ENCODE measurements around the gene SORCS2. TPM values are rescaled to one million over a fixed set of nuclear protein-coding genes. Genes with fewer than 3 reads are reported as not detected.

SORCS2 gene
- total RNA-seq, 5 donors from 2014 or later (not counting 1 experiment from before 2014, with no cell fraction given) = 0.22 TPM; not detected in 4

DNA sequence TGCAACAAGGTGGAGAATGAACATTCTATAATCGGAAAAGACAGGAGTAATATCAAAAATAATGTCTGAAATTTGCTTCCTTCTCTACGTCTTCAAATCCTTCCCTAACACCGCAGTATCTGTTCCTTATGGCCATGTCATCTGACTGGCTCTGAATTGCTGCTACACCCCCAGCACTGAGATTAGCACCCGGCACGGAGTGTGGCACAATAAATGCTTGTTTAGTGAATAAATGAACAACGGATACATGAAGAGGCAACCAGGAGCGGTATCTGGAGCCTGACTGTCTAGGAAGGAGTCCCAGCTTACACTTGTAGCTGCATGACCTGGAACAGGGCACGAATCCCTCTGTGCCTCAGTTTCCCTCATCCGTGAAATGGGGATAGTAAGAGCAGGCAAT, 583.1 kb downstream of the SORCS2 start:
- Histone ChIP-seq H3K4me1 (ENCODE audit: control insufficient read depth in 1 of 2, extremely low read depth in 1 of 2, insufficient read depth in 2 of 2, low read length in 2 of 2) (peaks cover 7 to 14% of the 10 kb centered on the region in 2 experiments), H3K27me3 (replicated peaks in 1 of 2; ENCODE audit: control insufficient read depth in 2 of 2, extremely low read depth in 1 of 2, insufficient read depth in 2 of 2, low read length in 1 of 2) (no peaks in the 10 kb centered on the region), H3K27ac (ENCODE audit: low read length) (no peak overlapping the region), H3K36me3 (ENCODE audit: control insufficient read depth in 2 of 2, extremely low read depth in 1 of 2, insufficient read depth in 1 of 2, low read length in 1 of 2) (peaks cover 3 to 29% of the 10 kb centered on the region in 2 donors), H3K4me3 (ENCODE audit: control insufficient read depth in 1 of 2, extremely low read depth in 1 of 2, low read length in 1 of 2) (no peak overlapping the region), H3K9me3 (no peaks in the 10 kb centered on the region)
- POLR2A ChIA-PET = no interaction called here
- Mint-ChIP-seq H3K4me3 (no peak overlapping the region), H3K27ac (no peak overlapping the region), H3K36me3 (peaks cover 64% of the 10 kb centered on the region), H3K27me3 (no peaks in the 10 kb centered on the region), H3K4me1 (peaks cover 16 to 46% (median 32%) of the 10 kb centered on the region in 3 donors), H3K9me3 (no peaks in the 10 kb centered on the region)
- 100% methylated on average over 1 of the region's 9 CpGs for WGBS (ENCODE audit: insufficient coverage)
- DNase-seq (no peak), ATAC-seq (replicated peaks in 1 of 4) (no peak)
- CTCF ChIA-PET = interaction anchor here in 1 of 2 donors (0.5 kb wide), 1 partner anchor 795 kb away, joined by 6 read pairs; no protein-coding TSS in a partner anchor

- peaks cover 54% of the 10 kb centered on the region for H3K36me3 Mint-ChIP-seq
These were observed 584.8 kb downstream of the SORCS2 start for GRCh38 chr4:7777017-7777710.

GRCh38 chr4:7777871-7778509, 585.7 kb downstream of the SORCS2 start:
- Histone ChIP-seq H3K9me3 (no peaks in the 10 kb centered on the region), H3K36me3 (ENCODE audit: control insufficient read depth in 2 of 2, extremely low read depth in 1 of 2, insufficient read depth in 1 of 2, low read length in 1 of 2) (peaks cover 3 to 27% of the 10 kb centered on the region in 2 donors), H3K27me3 (replicated peaks in 1 of 2; ENCODE audit: control insufficient read depth in 2 of 2, extremely low read depth in 1 of 2, insufficient read depth in 2 of 2, low read length in 1 of 2) (no peaks in the 10 kb centered on the region), H3K4me3 (ENCODE audit: control insufficient read depth in 1 of 2, extremely low read depth in 1 of 2, low read length in 1 of 2) (no peak overlapping the region), H3K27ac (ENCODE audit: low read length) (no peak overlapping the region), H3K4me1 (ENCODE audit: control insufficient read depth in 1 of 2, extremely low read depth in 1 of 2, insufficient read depth in 2 of 2, low read length in 2 of 2) (peaks cover 7 to 14% of the 10 kb centered on the region in 2 experiments)
- Mint-ChIP-seq H3K36me3 (peaks cover 48% of the 10 kb centered on the region), H3K4me3 (no peak overlapping the region), H3K27ac (no peak overlapping the region), H3K9me3 (no peaks in the 10 kb centered on the region), H3K27me3 (no peaks in the 10 kb centered on the region), H3K4me1 (peaks cover 10 to 49% (median 37%) of the 10 kb centered on the region in 3 donors)
- 92% methylated on average over 8 of the region's 10 CpGs for WGBS (ENCODE audit: insufficient coverage)
- ChIA-PET POLR2A (no interaction called here), CTCF (no interaction called here)
- DNase-seq (no peak), ATAC-seq (replicated peaks in 1 of 4) (no peak)

More at GRCh38 chr4:7777017-7777710, 584.8 kb downstream of the SORCS2 start:
- H3K9me3 ChIP-seq = no peaks in the 10 kb centered on the region
- WGBS (ENCODE audit: insufficient coverage) = 92% methylated on average over 14 of the region's 17 CpGs
- no peak overlapping the region for H3K4me3 ChIP-seq (ENCODE audit: control insufficient read depth in 1 of 2, extremely low read depth in 1 of 2, low read length in 1 of 2)
- no peak for ATAC-seq (replicated peaks in 1 of 4)
- no peak overlapping the region for H3K27ac ChIP-seq (ENCODE audit: low read length)
- Mint-ChIP-seq H3K4me1 (peaks cover 9 to 46% (median 32%) of the 10 kb centered on the region in 3 donors), H3K4me3 (no peak overlapping the region), H3K9me3 (no peaks in the 10 kb centered on the region), H3K27me3 (no peaks in the 10 kb centered on the region), H3K27ac (no peak overlapping the region)
- peaks cover 3 to 28% of the 10 kb centered on the region in 2 donors for H3K36me3 ChIP-seq (ENCODE audit: control insufficient read depth in 2 of 2, extremely low read depth in 1 of 2, insufficient read depth in 1 of 2, low read length in 1 of 2)
- no peak for DNase-seq
- peaks cover 7 to 11% of the 10 kb centered on the region in 2 experiments for H3K4me1 ChIP-seq (ENCODE audit: control insufficient read depth in 1 of 2, extremely low read depth in 1 of 2, insufficient read depth in 2 of 2, low read length in 2 of 2)
- ChIA-PET CTCF (no interaction called here), POLR2A (no interaction called here)
- H3K27me3 ChIP-seq (replicated peaks in 1 of 2; ENCODE audit: control insufficient read depth in 2 of 2, extremely low read depth in 1 of 2, insufficient read depth in 2 of 2, low read length in 1 of 2) = no peaks in the 10 kb centered on the region

- Histone ChIP-seq H3K27ac (ENCODE audit: low read length) (no peak overlapping the region), H3K4me1 (ENCODE audit: control insufficient read depth in 1 of 2, extremely low read depth in 1 of 2, insufficient read depth in 2 of 2, low read length in 2 of 2) (peaks cover 7 to 21% of the 10 kb centered on the region in 2 experiments), H3K36me3 (ENCODE audit: control insufficient read depth in 2 of 2, extremely low read depth in 1 of 2, insufficient read depth in 1 of 2, low read length in 1 of 2) (peaks cover 3 to 20% of the 10 kb centered on the region in 2 donors), H3K9me3 (no peaks in the 10 kb centered on the region), H3K4me3 (ENCODE audit: control insufficient read depth in 1 of 2, extremely low read depth in 1 of 2, low read length in 1 of 2) (no peak overlapping the region), H3K27me3 (replicated peaks in 1 of 2; ENCODE audit: control insufficient read depth in 2 of 2, extremely low read depth in 1 of 2, insufficient read depth in 2 of 2, low read length in 1 of 2) (no peaks in the 10 kb centered on the region)
- H3K9me3 Mint-ChIP-seq = no peaks in the 10 kb centered on the region
- ChIA-PET CTCF (interaction anchor here in 1 of 2 donors (0.7 kb wide), 1 partner anchor 23 kb away, joined by 3 read pairs; no protein-coding TSS in a partner anchor), POLR2A (interaction anchor here in 1 of 2 donors (0.7 kb wide), 1 partner anchor 34 kb away, joined by 3 read pairs; no protein-coding TSS in a partner anchor)
- DNase-seq (no peak), ATAC-seq (replicated peaks in 1 of 4) (no peak)
- peaks cover 10 to 50% (median 38%) of the 10 kb centered on the region in 3 donors for H3K4me1 Mint-ChIP-seq
- H3K36me3 Mint-ChIP-seq = peaks cover 43% of the 10 kb centered on the region
- no peak overlapping the region for H3K4me3 Mint-ChIP-seq
- no peaks in the 10 kb centered on the region for H3K27me3 Mint-ChIP-seq
- WGBS (ENCODE audit: insufficient coverage) = 92% methylated on average over 9 of the region's 24 CpGs
- peak overlapping the region in 1 of 2 donors; percentile 58 for H3K27ac Mint-ChIP-seq
These were observed 586.4 kb downstream of the SORCS2 start for GRCh38 chr4:7778510-7779431.

- H3K27ac Mint-ChIP-seq = peak overlapping the region in 1 of 2 donors; percentile 58
- no peak for ATAC-seq (replicated peaks in 1 of 4)
- peaks cover 39% of the 10 kb centered on the region for H3K36me3 Mint-ChIP-seq
- WGBS (ENCODE audit: insufficient coverage) = 36% methylated on average over 1 of the region's 5 CpGs
- Histone ChIP-seq H3K9me3 (no peaks in the 10 kb centered on the region), H3K27ac (ENCODE audit: low read length) (no peak overlapping the region), H3K4me1 (ENCODE audit: control insufficient read depth in 1 of 2, extremely low read depth in 1 of 2, insufficient read depth in 2 of 2, low read length in 2 of 2) (peaks cover 7 to 27% of the 10 kb centered on the region in 2 experiments), H3K36me3 (ENCODE audit: control insufficient read depth in 2 of 2, extremely low read depth in 1 of 2, insufficient read depth in 1 of 2, low read length in 1 of 2) (peaks cover 3 to 18% of the 10 kb centered on the region in 2 donors), H3K27me3 (replicated peaks in 1 of 2; ENCODE audit: control insufficient read depth in 2 of 2, extremely low read depth in 1 of 2, insufficient read depth in 2 of 2, low read length in 1 of 2) (no peaks in the 10 kb centered on the region), H3K4me3 (ENCODE audit: control insufficient read depth in 1 of 2, extremely low read depth in 1 of 2, low read length in 1 of 2) (no peak overlapping the region)
- POLR2A ChIA-PET = no interaction called here
- H3K27me3 Mint-ChIP-seq = no peaks in the 10 kb centered on the region
- peaks cover 10 to 54% (median 38%) of the 10 kb centered on the region in 3 donors for H3K4me1 Mint-ChIP-seq
- CTCF ChIA-PET = no interaction called here
- no peak for DNase-seq
- no peaks in the 10 kb centered on the region for H3K9me3 Mint-ChIP-seq
- H3K4me3 Mint-ChIP-seq = no peak overlapping the region
These were observed 587.1 kb downstream of the SORCS2 start for GRCh38 chr4:7779432-7779768.

DNA sequence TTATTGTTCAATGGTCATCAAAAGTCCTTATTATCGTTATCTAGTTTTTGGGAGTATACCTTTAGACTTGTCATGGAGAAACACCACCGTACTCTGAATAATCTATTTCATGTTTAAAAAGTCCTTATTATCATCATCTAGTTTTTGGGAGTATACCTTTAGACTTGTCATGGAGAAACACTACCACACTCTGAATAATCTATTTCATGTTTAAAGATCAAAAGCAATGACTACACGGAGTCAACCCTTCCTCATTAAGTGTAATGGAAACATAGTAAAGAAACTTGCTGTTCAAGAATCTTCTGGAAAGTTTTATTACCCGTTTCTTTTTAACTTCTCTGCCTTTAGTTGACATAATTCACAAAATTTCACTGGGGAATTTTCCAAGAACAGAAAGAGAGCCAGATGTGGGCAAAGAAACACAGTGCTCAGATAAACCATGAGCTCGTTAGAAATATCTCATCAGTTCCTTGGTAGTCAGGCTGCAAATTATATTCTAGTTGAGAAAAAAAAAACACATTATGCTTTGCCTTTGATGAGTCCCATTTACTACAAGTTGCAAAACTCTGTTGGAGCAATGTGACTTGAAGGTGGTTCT, 588.5 kb downstream of the SORCS2 start:
- WGBS (ENCODE audit: insufficient coverage) = no CpG with 5 or more reads among the region's 5 CpGs
- ChIA-PET POLR2A (no interaction called here), CTCF (no interaction called here)
- peaks cover 3 to 22% of the 10 kb centered on the region in 2 donors for H3K36me3 ChIP-seq (ENCODE audit: control insufficient read depth in 2 of 2, extremely low read depth in 1 of 2, insufficient read depth in 1 of 2, low read length in 1 of 2)
- no peak overlapping the region for H3K4me3 ChIP-seq (ENCODE audit: control insufficient read depth in 1 of 2, extremely low read depth in 1 of 2, low read length in 1 of 2)
- Mint-ChIP-seq H3K27me3 (no peaks in the 10 kb centered on the region), H3K4me1 (peaks cover 10 to 63% (median 38%) of the 10 kb centered on the region in 3 donors), H3K4me3 (no peak overlapping the region), H3K27ac (peak overlapping the region; percentile 36 to 86), H3K36me3 (peaks cover 39% of the 10 kb centered on the region), H3K9me3 (no peaks in the 10 kb centered on the region)
- no peaks in the 10 kb centered on the region for H3K27me3 ChIP-seq (replicated peaks in 1 of 2; ENCODE audit: control insufficient read depth in 2 of 2, extremely low read depth in 1 of 2, insufficient read depth in 2 of 2, low read length in 1 of 2)
- peaks cover 7 to 30% of the 10 kb centered on the region in 2 experiments for H3K4me1 ChIP-seq (ENCODE audit: control insufficient read depth in 1 of 2, extremely low read depth in 1 of 2, insufficient read depth in 2 of 2, low read length in 2 of 2)
- no peak for DNase-seq
- no peaks in the 10 kb centered on the region for H3K9me3 ChIP-seq
- ATAC-seq (replicated peaks in 1 of 4) = no peak
- H3K27ac ChIP-seq (ENCODE audit: low read length) = no peak overlapping the region
